SIG-M5 treated with dmso at 0.1 percent for 504 hours (cell line): ENCODE measurements around the gene CHTF18.
"Not testable (repeated sequence)": the region's sequence is repeated elsewhere in the genome, so short reads cannot be mapped to it uniquely, and the experiment has no call there.

Experiments used
- DNase-seq: peaks from one replicate; lab custom pipeline; 2025; ENCODE audit not compliant: unreplicated experiment; lab: John Stamatoyannopoulos, UW

Gene CHTF18

DNA sequence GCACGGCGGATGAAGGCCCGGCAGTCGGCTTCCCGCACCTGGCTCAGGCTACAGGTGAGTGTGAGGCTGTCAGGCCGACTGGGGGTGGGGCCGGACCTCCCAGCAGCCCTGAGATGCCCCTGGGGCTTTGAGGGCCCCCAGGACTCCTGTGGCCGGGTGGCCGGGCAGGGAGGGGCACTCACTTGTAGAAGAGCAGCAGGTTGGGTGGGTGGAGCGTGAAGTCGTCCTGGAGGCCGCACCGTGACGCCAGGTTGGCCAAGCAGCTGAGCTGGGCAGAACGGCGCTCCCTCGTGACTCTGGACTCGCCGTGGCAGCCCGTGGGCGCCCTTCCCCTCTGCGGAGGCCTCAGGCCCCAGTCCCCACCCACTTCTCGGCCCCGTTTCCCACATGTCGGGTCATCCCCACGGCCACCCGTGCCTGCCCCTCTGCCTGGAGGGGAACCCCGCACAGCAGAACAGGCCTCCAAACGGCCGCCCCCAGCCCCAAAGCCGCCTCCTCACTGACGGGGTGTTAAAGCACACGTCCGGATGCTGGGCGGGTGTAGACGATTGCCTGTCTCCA is 13.1 kb upstream of the CHTF18 start:
- DNase-seq, result no peak

DNA sequence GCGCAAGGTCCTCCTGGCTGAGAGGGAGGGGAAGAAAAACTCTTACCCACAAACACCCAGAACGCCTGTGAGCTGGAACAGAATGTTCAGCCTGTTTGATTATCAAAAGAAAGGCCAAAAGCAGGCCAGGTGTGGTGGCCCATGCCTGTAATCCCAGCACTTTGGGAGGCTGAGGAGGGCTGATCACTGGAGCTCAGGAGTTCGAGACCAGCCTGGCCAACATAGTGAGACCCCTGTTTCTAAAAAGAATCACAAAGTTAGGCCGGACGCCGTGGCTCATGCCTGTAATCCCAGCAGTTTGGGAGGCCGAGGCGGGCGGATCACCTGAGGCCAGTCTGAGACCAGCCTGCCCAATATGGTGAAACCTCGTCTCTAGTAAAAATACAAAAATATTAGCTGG is 12.1 kb upstream of the CHTF18 start:
- not testable (repeated sequence) for DNase-seq

DNA sequence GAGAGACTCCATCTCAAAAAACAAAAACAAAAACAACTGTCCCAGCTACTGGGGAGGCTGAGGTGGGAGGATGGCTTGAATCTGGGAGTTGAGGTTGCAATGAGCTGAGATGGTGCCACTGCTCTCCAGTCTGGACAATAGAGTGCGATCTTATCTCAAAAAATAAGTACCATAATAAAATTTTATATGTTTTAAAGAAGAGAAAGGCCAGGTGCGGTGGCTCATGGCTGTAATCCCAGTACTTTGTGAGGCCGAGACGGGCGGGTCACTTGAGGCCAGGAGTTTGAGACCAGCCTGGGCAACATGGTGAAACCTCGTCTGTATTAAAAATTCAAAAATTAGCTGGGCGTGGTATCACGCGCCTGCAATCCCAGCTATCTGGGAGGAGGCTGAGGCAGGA is 11.6 kb upstream of the CHTF18 start:
- DNase-seq, result no peak

DNA sequence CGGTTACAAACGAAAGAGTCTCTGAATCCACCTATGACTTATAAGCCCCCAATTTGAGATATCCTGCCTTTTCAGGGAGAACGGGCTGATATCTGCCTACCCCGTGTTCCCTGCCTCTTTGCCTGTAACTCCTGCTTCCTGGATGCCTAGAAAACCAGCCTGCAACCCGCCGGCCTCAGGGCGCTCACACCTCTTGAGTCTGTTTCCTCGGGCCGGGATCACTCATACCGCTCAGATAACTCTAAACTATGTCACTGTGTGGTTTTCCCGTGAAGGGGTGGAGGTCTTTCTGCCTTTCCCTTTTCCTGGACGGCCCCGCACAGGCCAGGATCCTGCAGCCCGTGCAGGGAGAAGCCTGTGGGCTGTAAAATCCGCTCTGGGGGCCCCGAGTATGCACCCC is 10.6 kb upstream of the CHTF18 start:
- DNase-seq, result no peak

DNA sequence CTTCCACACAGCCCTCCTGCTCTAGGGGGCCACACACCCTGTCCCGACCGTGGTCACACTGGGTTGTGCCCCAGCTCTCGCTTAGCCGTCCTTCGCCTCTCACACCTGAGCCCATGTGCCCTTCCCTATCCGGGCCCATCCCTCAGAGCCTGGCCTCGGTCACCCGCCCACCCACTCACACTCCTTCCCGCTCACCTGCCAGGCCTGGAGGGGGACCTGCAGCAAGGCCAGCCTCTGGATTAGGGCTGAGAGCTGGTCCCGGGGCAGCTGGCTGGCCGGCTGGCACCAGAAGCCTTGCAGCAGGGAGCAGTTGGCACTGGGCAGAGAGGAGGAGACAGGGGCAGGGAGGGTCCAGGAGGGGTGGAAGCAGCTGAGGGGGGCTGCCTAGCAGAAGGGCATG is 10.0 kb upstream of the CHTF18 start:
- no peak for DNase-seq

DNA sequence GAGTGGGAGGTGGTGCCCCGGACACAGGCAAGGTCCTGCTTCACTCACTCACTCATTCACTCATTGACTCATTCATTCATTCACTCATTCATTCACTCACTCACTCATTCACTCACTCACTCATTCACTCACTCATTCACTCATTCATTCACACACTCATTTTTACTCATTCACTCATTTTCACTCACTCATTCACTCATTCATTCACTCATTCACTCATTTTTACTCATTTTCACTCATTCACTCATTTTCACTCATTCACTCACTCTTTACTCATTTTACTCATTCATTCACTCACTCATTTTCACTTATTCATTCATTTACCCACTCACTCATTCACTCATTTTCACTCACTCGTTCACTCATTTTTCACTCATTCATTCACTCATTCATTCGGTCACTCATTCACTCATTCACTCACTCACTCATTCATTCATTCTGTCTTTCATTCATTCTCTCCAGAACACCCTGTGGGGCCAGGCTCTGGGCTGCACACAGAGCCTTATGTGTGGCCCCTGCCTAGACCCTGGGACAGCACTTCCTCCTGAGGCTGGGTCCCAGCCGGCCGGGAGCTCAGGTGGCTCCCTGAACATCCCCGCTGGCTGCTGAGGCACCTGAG is 9.4 kb upstream of the CHTF18 start:
- no peak for DNase-seq

DNA sequence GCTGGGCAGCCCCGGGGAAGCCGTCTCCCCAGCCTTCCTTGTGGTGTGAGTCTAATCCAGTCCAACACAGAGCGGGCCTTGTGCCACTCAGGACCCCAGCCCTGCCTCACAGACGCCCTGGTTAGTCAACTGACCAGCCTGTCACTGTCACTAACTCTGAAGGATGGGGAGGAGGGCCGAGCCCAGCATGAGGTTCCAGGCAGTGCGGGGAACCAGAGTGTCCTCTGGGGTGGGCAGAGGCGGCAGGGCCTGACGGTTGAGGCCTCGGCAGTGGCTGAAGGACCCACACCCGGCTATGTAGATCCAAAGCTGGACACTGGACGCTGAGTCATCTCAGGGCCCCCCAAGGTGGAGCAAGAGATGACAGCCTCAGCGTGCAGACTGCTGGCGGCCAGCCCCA is 8.9 kb upstream of the CHTF18 start:
- no peak for DNase-seq

DNA sequence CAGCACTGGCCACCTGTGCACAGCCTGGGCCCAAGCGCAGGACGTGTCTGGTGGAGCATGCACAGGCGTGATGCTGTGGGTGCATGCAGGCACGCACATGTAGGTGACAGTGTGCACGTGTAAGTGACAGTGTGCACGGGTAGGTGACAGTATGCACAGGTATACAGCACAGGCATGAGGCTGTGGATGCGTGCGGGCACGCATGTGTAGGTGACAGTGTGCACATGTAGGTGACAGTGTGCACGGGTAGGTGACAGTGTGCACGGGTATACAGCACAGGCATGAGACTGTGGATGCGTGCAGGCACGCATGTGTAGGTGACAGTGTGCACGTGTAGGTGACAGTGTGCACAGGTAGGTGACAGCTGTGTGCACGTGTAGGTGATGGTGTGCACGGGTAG is 8.1 kb upstream of the CHTF18 start:
- DNase-seq, result no peak

DNA sequence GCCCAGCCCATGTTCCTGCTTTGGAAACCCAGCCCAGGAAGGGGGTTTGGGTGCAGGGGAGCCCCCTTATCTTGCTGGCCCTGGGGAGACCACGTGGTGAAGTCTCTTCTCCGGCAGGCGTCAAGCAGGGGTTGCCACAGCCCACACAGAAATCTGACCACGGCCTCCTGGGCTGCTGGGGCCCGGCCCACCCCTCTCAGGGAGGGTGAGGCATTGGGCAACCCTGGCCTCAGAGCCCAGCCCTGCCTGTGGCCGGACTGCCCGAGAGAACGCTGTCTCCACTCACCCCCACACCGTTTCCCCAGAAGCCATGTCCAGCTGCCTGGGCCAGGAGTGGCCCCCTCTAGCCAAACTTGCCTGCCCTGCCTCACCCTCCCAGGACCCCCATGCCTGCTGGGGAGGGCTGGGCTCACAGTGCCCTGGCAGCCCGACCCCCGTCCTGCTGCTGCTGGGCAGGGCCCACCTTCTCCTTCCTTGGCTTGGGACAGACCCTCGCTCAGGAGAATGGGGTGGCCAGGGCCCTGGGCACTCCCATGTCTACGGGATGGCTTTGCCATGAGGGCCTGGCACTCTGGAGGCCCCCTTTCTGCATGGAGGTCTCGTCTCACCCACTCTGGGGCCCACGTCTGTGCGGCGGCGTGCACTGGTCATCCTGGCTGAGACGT is 6.9 kb upstream of the CHTF18 start:
- no peak for DNase-seq

DNA sequence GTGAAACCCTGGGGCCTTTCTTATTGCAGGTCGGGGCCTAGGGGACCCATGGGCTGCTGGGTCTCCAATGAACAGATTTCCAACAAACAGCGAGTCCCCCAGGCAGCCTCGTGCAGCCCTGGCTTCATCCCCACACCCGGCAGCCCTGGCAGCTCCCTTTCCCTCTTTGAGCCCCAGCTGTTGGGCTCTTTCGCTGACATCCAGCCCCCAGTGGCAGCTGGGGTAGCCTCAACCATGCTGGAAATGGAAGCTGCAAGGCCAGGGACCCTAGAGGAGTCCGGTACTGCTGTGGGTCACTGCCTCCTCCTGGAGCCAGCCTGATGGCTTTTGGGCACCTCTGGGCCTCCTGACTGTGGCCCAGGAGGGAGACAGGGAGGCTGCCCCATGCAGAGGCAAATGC is 6.2 kb upstream of the CHTF18 start:
- DNase-seq, result no peak

DNA sequence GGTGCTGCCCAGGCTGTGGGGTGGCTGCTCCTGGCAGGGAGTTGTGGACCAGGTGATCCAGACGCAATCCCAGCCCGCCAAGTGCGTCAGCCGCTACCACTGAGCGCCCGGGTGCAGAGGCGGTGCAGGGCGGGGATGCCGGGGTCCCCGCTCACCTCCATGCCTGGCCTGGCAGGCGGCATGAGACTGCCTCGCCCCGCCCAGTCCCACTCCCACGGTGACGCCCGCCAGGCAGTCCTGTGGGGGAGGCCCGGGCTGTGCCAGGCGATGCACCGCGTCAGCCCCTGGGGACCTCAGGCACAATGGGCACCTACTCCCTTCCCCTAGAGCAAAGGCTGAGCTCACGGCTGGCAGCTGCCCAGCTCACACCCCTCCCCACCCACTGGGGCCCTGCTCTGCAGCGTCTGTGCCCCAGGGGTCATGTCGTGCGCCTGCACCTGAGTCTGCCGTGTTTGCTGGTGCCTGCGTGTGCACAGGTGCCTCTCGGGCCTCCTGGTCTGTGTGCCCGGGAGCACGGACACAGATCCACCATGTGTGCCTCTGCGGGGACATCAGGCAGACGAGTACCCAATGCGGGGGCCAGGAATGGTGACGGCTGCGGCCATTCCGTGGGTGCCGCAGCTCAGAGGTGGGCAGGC is 5.5 kb upstream of the CHTF18 start:
- no peak for DNase-seq

DNA sequence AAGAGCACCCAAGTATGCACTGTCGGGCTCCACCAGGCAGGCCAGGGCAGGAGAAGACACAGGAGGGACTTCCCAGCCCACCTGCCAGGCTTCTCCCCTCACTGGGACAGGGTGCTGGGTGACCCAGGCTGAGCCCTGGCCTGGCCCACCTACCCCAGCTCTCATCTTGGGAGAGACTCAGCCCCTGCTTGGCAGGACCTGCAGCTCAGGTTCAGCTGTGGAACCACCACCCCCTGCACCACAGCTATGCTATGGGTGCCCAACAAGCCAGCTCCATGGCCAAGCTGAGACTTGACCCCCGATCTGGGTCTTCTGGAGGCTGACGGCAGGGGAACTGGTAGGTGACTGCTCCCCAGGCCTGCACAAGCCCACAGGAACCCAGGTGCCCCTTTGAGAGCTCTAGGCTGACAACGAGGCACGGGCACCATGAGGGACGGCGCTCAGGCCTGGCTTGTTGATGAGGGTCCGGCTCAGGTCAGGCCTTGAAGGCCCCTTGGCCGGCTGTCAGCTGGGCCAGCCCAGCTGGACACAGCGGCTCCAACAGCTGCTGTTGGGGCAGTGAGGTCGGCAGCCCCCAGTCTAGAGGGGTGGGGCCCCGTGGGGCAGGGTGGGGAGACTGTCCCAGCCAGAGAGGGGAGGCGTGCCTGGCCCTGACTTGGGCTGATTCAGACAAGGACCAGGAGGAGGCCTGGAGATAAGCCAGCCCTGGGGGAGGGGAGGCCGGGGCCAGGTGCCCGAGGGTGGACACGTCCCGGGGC is 4.8 kb upstream of the CHTF18 start:
- no peak for DNase-seq

DNA sequence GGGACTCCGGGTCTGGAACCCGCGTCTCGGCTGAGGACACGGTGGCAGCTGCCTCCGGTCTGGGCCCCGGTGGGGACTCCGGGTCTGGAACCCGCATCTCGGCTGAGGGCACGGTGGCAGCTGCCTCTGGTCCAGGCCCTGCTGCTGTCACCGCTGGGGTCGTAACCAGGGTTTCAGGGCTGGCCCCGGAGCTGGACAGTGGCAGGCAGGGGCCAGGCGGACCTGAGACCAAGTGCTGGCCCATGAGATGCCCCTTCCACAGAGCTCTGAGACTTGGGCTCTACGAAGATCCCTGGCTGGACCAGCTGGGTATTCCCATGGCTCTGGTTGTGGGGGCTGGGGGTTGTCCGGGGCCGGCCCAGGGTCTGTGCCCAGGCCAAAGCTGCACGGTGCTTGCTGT is 4.0 kb upstream of the CHTF18 start:
- DNase-seq, result no peak

DNA sequence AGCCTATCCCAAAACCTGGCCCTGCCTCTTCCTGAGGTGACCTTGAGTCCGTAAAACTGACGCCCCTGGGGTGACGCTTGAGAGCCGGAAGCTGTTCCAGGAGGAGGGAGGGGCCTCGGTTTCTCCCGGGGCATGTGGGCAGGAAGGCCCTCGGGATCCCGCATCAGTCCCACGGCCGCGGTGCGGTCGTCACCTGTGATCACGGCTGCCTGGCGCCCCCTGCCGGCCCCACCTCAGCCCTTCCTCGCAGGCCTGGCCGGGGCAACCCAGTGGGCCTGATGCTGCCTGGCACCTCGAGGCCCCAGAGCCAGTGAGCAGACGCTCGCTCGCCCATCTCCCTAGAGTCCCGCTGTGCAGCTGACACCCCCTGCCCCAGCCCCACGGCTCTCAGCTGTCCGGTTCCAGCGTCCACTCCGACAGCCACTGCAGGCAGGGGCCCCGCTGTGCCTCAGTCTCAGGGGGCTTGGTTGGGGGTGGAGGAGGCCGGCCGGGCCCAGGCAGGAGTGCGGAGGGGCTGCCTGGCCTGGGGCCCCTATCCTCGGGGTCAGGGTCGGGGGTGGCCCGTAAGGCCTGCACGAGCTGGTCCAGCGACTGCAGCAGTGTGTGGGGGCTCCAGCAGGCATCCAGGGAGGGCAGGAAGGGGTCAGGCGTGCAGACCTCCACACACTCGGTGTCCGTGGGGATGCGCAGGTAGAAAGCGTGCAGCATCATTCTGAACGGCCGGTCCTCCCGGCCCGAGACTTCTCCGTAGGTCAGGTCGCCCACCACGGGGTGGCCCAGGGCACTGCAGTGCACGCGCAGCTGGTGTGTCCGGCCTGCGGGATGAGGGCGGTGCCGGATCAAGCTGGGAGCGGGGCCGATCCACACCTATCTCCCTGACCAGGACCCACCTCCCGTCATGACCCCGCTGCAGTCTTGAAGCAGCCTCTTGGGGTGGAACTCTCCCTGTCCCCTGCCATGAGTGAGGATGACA is 2.6 kb upstream of the CHTF18 start:
- no peak for DNase-seq

DNA sequence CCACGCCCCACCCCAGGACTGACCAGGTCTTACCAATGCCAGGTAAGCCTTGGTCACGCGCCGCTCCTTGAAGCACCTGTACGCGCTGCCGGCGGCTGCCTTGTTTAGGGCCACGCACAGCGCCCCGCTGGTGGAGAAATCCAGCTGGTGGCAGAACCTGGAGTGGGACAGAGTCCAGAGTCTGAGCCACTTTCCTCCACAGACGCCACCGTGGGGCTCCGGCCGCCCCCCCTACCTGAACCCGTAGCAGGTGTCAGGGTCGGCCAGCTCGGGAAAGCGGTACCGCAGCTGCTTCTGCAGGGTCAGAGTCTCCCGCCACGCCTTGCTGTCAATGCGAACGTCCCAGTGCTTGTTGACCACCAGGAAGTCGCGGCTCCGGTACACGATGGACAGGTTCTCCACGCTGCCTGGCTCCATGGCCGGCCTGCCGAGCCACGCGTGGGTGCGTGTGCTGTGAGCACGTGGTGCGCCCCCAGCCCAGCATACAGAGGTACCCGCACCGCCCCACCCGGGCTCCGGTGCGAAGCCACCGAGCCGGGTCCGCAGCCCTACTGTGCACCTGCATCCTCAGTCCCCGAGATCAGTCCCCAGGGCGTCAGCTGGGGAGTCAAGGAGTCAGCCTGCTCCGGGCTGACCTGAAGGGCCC is 976 bp upstream of the CHTF18 start:
- no peak for DNase-seq

DNA sequence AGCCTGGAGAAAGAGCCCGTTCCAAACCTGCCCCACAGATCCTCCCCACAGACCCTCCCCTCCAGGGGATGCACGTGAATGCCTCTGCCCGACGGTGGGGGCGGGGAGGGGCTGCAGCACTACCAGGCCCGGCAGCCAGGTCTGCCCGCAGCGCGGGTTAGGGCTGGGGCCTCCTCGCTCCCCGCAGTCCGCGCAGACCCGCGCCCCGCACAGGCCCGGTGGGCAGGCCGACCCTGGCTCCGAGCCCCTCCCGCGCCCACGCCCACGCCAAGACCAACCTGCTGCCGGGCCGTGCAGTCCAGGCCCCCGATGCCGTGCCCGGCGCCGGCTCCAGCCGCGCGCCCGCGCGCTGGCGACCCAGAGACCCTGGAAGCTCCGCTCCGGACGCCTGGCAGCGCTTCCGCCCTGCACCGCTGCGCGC is 432 bp upstream of the CHTF18 start, which contains the start of gene RPUSD1:
RPUSD1 (minus strand) TSS at position 404 of the 421 bp plus-strand sequence. CDS start 644 bp downstream, outside the sequence.
- DNase-seq, result no peak

DNA sequence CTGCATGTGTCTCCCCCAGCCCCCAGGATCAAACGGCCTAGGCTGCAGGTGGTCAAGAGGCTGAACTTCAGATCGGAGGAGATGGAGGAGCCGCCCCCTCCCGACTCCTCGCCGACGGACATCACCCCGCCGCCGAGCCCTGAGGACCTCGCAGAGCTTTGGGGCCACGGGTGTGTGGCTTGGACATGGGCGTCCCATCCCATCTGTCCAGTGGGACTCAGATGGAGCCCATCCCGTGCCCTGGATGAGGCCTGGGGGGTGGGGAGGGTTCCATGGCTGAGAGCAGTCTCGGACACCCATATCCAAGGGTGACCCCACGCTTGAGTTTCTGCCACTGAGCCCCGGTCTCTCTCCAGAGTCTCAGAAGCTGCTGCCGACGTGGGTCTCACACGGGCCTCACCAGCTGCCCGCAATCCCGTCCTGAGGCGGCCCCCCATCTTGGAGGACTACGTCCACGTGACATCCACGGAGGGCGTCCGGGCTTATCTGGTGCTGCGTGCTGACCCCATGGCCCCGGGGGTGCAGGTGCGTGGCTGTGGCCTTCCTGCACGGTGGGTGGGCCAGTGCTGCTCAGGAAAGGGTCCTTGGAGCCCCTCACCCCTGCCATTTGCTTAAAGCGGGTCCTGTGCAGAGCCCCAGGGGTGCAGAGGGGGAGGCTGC is 901 bp downstream of the CHTF18 start:
- no peak for DNase-seq

DNA sequence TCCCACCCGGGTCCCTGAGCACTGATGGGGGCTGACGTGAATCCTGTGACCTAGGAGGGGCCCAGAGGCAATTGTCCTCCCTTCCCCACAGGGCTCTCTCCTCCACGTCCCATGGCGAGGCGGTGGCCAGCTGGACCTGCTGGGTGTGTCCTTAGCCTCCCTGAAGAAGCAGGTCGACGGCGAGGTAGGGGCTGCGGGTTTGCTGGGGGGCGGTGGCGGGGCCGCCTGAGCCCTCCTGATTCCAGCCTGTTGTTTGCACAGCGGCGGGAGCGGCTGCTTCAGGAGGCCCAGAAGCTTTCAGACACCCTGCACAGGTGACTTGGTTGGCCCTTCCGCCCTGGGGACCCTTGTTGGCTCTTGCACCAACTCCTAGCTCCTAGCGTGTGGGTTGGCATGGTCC is 1.7 kb downstream of the CHTF18 start:
- DNase-seq, result no peak

DNA sequence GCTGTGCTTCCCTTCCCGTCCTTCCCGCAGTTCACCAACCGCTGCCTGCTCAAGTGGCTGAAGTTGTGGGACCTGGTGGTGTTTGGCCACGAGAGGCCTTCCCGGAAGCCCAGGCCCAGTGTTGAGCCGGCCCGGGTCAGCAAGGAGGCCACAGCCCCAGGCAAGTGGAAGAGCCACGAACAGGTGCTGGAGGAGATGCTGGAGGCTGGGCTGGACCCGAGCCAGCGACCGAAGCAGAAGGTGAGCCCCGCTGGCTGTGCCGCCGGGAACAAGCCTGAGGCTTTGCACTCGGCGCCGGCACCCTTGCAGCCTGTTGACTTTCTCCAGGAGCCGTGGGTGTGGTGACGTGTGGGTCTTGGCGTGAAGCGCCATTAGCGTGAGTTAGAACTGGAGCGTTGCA is 2.7 kb downstream of the CHTF18 start:
- DNase-seq, result no peak
